Ovary (tissue), 9 donors: Measurements from ENCODE around the gene FABP7. TPM values are rescaled to one million over a fixed set of nuclear protein-coding genes. Genes with fewer than 3 reads are reported as not detected.

Experiments used
- DNase-seq, 5 donors: peaks; one replicate each; pipeline ENCODE4 v3.0.0-alpha.2; 2019 to 2020
- H3K27ac ChIP-seq, 2 donors: fragments of 200-600 bp; one replicate each; pipeline versions ENCODE4 v1.5.1 to v1.8.0; 2019 to 2022
- H3K27me3 ChIP-seq: fragments of 200-600 bp; one replicate; pipeline ENCODE4 v1.8.0; 2022
- H3K36me3 ChIP-seq: fragments of 200-600 bp; sonication (generic); one replicate; pipeline ENCODE4 v1.5.1; 2019
- H3K4me1 ChIP-seq: one replicate; pipeline ENCODE4 v1.8.1; 2013; ENCODE audit warnings: mild to moderate bottlenecking, moderate library complexity; ENCODE audit not compliant: insufficient read depth
- H3K4me3 ChIP-seq: fragments of 200-600 bp; sonication (generic); one replicate; pipeline ENCODE4 v1.5.1; 2017
- H3K9me3 ChIP-seq, 2 donors: fragments of 200-600 bp in 1 of 2; sonication (generic) in 1 of 2; one replicate each; pipeline versions ENCODE4 v1.5.1 to v1.8.1; 2013 to 2019; ENCODE audit warnings: mild to moderate bottlenecking in 1 of 2, moderate library complexity in 1 of 2
- CTCF ChIP-seq, 3 donors: fragments of 450-650 bp in 2 of 3; fragments of 200-600 bp in 1 of 3; IDR thresholded peaks; one replicate each; pipeline versions ENCODE4 v1.5.1 to v1.8.0; 2016 to 2022; ENCODE audit warnings: antibody characterized with exemption in 3 of 3, mild to moderate bottlenecking in 1 of 3
- EP300 ChIP-seq: sonication (generic); formaldehyde crosslinking; IDR thresholded peaks from one replicate; pipeline ENCODE4 v1.6.1; 2017; ENCODE audit warnings: antibody characterized with exemption
- POLR2A ChIP-seq: fragments of 450-650 bp; IDR thresholded peaks from one replicate; pipeline ENCODE4 v1.6.1; 2017; ENCODE audit warnings: antibody characterized with exemption, mild to moderate bottlenecking, moderate library complexity
- WGBS, 3 donors: extraction: QIAGEN DNeasy Blood & Tissue Kit in 1 of 3; methylation state at CpG; one replicate each; pipeline versions ENCODE4 v1.1.5 to v1.1.7; 2013 to 2017; 5-methylcytosine and 5-hydroxymethylcytosine counted together
- intact Hi-C, 4 donors: fragments of 100-400 bp; cut with DNase I; formaldehyde crosslinking; loops; one replicate each; pipeline versions ENCODE4 v1.11.0 to v1.15.1; 2022 to 2023
- polyA plus RNA-seq, 2 donors: library from polyadenylated mRNA; stranded (reverse); fragments of 200-250 nt in 1 of 2; fragments of 350-450 nt in 1 of 2; fragmentation: Illumina TruSeq in 1 of 2; extraction: RNeasy Lipid Tissue Mini Kit (QIAGEN cat#74804) in 1 of 2; gene quantifications; one replicate each; pipeline ENCODE4 v1.2.3, GENCODE V29; 2013 to 2014
- total RNA-seq, 7 donors: library from RNA; depleted of rRNA in 2 of 7; stranded (reverse); fragments of >200 nt in 2 of 7; fragmentation: NEBNext Ultra II Directional in 3 of 7; extraction: Animal tissue kit (Norgen Biotek cat#: 25700) in 3 of 7; gene quantifications; one replicate each; pipeline versions ENCODE4 v1.1.0 to v1.2.4, GENCODE V29; 2016 to 2023
- donor health status: DM: no; HTN: no; CAD: no; lungs with moderate emphysema.
- donor health status: DM: no; HTN: no; CAD: no.
- donor health status: Bipolar disorder and iron deficiency.
- donor health status: DM: yes; HTN: yes; CAD: no.
- donor health status: DM: no; HTN: no; CAD: no.
- donor health status: DM: yes; HTN: yes; CAD: no.

The FABP7 gene
- total and polyA plus RNA-seq, 9 donors = not detected

DNA sequence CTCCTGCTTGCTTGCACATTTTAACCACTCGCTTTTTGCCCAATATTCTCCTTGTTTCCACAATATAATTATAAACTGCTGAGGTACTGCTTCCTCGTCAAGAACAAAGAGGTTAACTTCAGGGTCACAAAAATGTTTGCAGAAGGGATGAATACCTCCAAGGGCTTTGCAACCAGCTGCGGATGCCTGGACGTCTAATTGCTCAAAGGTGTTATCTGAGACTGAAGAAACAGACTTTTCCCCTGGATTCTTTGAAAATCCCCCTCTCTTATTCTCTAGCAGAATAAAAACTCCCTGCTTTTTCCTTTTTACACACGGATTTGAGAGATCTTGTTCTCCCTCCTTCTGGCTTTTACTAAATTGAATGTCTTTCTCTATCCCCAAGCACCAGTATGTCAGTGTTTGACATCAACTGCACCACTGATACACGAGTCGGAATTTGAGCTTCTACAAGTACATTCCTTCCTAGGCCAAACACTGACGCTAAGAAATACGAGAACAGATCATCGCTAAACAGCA, 9.2 kb downstream of the FABP7 start:
- intact Hi-C loops = no loop called here
- no peak for TF ChIP-seq CTCF (IDR thresholded peaks at IDR 0.05)
- no peak for TF ChIP-seq EP300
- no peak for TF ChIP-seq POLR2A
- Histone ChIP-seq H3K4me3 (peak overlapping the region; percentile 73), H3K9me3 (no peaks in the 10 kb centered on the region), H3K27ac (peak overlapping the region; percentile 95 to 97), H3K36me3 (no peaks in the 10 kb centered on the region), H3K4me1 (peaks cover 2% of the 10 kb centered on the region), H3K27me3 (no peaks in the 10 kb centered on the region)
- WGBS, 3 donors = 5 to 9% (median 8%) methylated on average over 10 of the region's 10 CpGs
- no peak for DNase-seq

DNA sequence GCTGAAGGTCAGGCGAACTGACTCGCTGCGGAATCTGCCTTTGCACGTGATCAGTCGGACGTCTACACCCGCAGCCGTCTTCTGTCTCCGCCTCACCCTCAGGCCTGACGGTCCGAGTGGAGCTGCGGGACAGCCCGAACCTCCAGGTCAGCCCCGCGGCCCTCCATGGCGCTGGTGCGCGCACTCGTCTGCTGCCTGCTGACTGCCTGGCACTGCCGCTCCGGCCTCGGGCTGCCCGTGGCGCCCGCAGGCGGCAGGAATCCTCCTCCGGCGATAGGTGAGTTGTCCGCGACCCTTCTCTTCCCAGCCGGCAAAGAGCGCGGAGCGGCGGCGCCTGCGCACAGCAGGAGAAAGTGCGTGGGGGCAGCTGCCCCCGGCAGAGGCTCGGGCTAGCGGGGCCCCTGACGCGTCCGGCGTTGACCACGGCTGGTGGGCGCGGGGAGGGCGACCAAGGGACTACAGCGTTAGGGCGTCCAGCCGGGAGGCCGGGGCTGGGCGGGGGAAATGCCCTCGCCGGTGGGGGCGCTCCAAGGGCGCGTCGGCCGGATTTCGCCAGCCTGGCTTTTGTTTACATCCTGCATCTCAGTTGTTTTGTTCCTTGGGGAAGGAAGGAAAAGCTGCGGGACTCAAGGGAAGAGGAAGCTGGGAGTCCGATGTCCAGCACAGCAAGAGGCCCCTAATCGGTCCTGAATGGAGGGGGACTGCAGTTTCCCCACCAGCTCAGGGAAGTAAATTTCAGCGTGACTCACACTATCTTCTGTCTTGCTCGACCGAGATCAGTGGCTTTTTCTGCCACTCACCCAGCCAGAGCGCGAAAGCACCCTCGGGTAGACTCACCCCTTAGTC, 9.9 kb downstream of the FABP7 start, which contains the start of gene SMPDL3A:
SMPDL3A (plus strand) TSS at position 77 of the 846 bp plus-strand sequence; CDS start at position 166, 89 bp downstream.
- Histone ChIP-seq H3K9me3 (no peaks in the 10 kb centered on the region), H3K27me3 (no peaks in the 10 kb centered on the region), H3K36me3 (no peaks in the 10 kb centered on the region), H3K4me1 (peaks cover 2% of the 10 kb centered on the region), H3K4me3 (peak within 1 kb of the TSS; percentile 73), H3K27ac (peak within 1 kb of the TSS; percentile 95 to 97)
- intact Hi-C loops = no loop called here
- DNase-seq = peak; percentile 74 to 86 (median 79)
- TF ChIP-seq CTCF (IDR thresholded peaks at IDR 0.05) (peak; percentile 20 to 48 (median 29)), EP300 (no peak), POLR2A (peak; percentile 47)
- 0% methylated on average over 38 to 71 of the region's 71 CpGs for WGBS, 3 donors

DNA sequence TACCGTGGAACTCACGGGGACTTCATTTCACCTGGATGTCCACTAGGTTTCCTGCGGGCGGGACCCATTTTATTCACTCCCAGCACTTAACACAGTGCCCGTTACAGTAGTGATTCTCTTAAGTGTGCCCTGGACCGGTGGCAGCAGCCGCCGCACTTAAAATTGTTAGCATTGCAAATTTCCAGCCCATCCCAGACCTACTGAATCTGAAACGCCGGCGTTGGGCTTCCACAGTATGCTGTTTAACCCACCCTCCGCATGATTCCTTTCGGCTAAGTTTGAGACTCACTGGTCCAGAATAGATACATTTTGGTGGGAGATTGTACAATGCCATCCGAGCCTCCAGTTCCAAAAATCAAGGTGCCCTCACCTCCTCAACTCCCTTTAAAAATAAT, 10.5 kb downstream of the FABP7 start:
- H3K27ac ChIP-seq = peak overlapping the region; percentile 95 to 97
- no peak for TF ChIP-seq CTCF (IDR thresholded peaks at IDR 0.05)
- TF ChIP-seq POLR2A = no peak
- no peak for TF ChIP-seq EP300
- no peaks in the 10 kb centered on the region for H3K27me3 ChIP-seq
- no peaks in the 10 kb centered on the region for H3K9me3 ChIP-seq
- peaks cover 2% of the 10 kb centered on the region for H3K4me1 ChIP-seq
- no peaks in the 10 kb centered on the region for H3K36me3 ChIP-seq
- intact Hi-C loops = no loop called here
- H3K4me3 ChIP-seq = peak overlapping the region; percentile 73
- DNase-seq = peak in 1 of 5 donors; percentile 31
- 1 to 2% (median 1%) methylated on average over 14 of the region's 14 CpGs for WGBS, 3 donors

DNA sequence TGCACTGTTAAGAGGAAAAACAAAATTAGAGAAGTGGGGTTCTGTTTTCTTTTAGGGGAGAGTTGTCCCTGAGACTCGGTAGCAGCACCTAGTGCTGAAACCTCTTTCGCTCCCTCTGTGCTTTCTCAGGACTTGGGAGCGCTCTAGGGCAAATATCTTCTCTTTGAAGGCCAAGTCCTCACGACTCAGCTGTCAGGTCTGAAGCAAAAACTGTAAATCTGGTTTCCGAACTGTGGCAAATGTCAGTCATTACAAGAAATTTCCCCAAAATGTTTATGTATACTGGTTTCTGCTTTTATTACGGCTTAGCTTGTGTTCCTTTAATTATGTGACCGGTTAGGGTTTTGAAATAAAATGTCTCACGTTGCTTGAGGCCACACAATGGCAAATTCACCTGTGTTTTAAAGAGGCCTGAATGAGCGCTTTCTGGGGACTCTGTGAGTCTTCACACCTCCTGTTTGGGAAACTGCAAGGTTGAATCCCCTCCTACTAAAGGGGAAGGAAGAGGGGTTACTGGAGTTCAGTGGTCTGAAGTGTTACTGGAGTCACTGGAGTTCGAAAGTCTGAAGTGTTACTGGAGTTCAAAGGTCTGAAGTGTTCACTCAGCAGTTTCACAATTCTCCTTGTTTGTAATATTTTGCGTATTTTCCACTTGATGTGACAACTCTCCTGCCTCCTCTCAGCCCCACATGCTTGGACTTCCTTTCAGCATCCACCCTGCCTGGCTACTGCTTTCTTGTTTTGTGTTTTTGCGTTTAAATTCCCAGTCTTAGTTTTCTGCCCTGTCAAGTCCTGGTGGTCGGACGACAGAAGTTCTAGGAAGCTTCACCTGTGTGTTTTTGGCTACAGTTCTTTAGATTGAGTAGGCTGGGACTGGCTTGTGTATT, 11.2 kb downstream of the FABP7 start:
- TF ChIP-seq EP300 (no peak), POLR2A (no peak), CTCF (IDR thresholded peaks at IDR 0.05) (no peak)
- Histone ChIP-seq H3K9me3 (no peaks in the 10 kb centered on the region), H3K36me3 (no peaks in the 10 kb centered on the region), H3K4me3 (peak overlapping the region; percentile 73), H3K27ac (peak overlapping the region; percentile 95 to 97), H3K4me1 (peaks cover 2% of the 10 kb centered on the region), H3K27me3 (no peaks in the 10 kb centered on the region)
- 47 to 52% (median 48%) methylated on average over 14 of the region's 14 CpGs for WGBS, 3 donors
- no peak for DNase-seq
- intact Hi-C loops = no loop called here
